Measurements from ENCODE around the gene NBL1.

Gene NBL1

DNA sequence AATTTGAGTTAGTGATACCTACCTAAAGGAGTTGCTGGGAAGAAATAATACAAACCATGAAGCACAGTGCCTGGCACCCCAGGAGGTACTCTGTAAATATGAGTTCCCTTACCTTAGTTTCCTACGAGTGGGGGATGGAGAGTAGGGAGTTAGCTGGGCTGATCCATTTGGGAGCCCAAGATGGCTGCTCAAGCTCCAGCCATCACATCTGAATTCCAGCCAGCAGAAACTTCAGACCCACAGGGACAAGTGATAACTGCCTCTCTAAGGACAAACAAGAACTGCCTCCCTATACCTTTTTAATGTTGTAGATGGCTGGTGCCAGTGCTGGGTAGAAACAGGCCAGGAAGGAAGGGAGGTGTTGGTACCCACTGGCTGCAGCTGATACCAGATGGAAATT is 43.3 kb downstream of the NBL1 start:
- H3K36me3 ChIP-seq (ENCODE audit: insufficient read depth, low read length), result no peaks in the 10 kb centered on the region
- no peaks in the 10 kb centered on the region for H3K9me3 ChIP-seq (ENCODE audit: low read depth, low read length)
- no peak overlapping the region for H3K9ac ChIP-seq (ENCODE audit: insufficient read length)
- no peak for TF ChIP-seq FOXP2 (optimal IDR thresholded peaks at IDR 0.05; ENCODE audit: control extremely low read depth, extremely low read length, insufficient read depth)
- TF ChIP-seq EZH2 (IDR thresholded peaks at IDR 0.05), result no peak
- TF ChIP-seq POLR2AphosphoS5 (IDR thresholded peaks at IDR 0.05; ENCODE audit: borderline replicate concordance, low read depth, low read length), result no peak
- no peak overlapping the region for H3K4me3 ChIP-seq
- H3K27ac ChIP-seq, result no peak overlapping the region
- no peak for DNase-seq (ENCODE audit: low read depth, low spot score)

GRCh38 chr1:19688041-19688842 is 44.1 kb downstream of the NBL1 start:
- DNase-seq (ENCODE audit: low read depth, low spot score), result no peak
- TF ChIP-seq EZH2 (IDR thresholded peaks at IDR 0.05) (no peak), POLR2AphosphoS5 (IDR thresholded peaks at IDR 0.05; ENCODE audit: borderline replicate concordance, low read depth, low read length) (no peak), FOXP2 (optimal IDR thresholded peaks at IDR 0.05; ENCODE audit: control extremely low read depth, extremely low read length, insufficient read depth) (no peak)
- Histone ChIP-seq H3K36me3 (ENCODE audit: insufficient read depth, low read length) (no peaks in the 10 kb centered on the region), H3K4me3 (no peak overlapping the region), H3K9me3 (ENCODE audit: low read depth, low read length) (no peaks in the 10 kb centered on the region), H3K9ac (ENCODE audit: insufficient read length) (no peak overlapping the region), H3K27ac (no peak overlapping the region)

GRCh38 chr1:19689085-19689757 is 45.1 kb downstream of the NBL1 start:
- no peaks in the 10 kb centered on the region for H3K9me3 ChIP-seq (ENCODE audit: low read depth, low read length)
- no peak for DNase-seq (ENCODE audit: low read depth, low spot score)
- no peak overlapping the region for H3K9ac ChIP-seq (ENCODE audit: insufficient read length)
- H3K4me3 ChIP-seq, result no peak overlapping the region
- H3K36me3 ChIP-seq (ENCODE audit: insufficient read depth, low read length), result no peaks in the 10 kb centered on the region
- no peak overlapping the region for H3K27ac ChIP-seq
- no peak for TF ChIP-seq EZH2 (IDR thresholded peaks at IDR 0.05)
- TF ChIP-seq POLR2AphosphoS5 (IDR thresholded peaks at IDR 0.05; ENCODE audit: borderline replicate concordance, low read depth, low read length), result no peak
- TF ChIP-seq FOXP2 (optimal IDR thresholded peaks at IDR 0.05; ENCODE audit: control extremely low read depth, extremely low read length, insufficient read depth), result no peak

DNA sequence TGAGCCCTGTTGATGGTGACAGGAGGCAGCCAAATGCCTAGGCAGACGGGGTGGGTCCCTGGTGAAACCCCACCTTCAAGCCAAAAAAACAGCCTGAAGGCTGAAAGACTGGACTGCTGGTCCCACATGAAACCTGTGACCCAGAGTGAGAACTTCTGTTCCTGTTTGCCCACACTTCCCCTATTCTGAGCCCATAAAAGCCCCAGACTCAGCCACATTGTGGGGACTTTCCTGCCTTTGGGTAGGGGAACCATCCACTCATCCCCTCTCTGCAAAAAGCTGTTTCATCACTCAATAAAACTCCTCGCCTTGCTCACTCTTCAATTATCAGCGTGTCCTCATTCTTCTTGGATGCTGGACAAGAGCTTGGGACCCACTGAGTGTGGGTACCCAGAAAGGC is 45.7 kb downstream of the NBL1 start:
- no peaks in the 10 kb centered on the region for H3K36me3 ChIP-seq (ENCODE audit: insufficient read depth, low read length)
- TF ChIP-seq FOXP2 (optimal IDR thresholded peaks at IDR 0.05; ENCODE audit: control extremely low read depth, extremely low read length, insufficient read depth) (no peak), EZH2 (IDR thresholded peaks at IDR 0.05) (no peak), POLR2AphosphoS5 (IDR thresholded peaks at IDR 0.05; ENCODE audit: borderline replicate concordance, low read depth, low read length) (no peak)
- no peak overlapping the region for H3K4me3 ChIP-seq
- no peak overlapping the region for H3K9ac ChIP-seq (ENCODE audit: insufficient read length)
- no peak overlapping the region for H3K27ac ChIP-seq
- H3K9me3 ChIP-seq (ENCODE audit: low read depth, low read length), result no peaks in the 10 kb centered on the region
- DNase-seq (ENCODE audit: low read depth, low spot score), result no peak

GRCh38 chr1:19690342-19690741 is 46.2 kb downstream of the NBL1 start:
- DNase-seq (ENCODE audit: low read depth, low spot score), result no peak
- Histone ChIP-seq H3K9me3 (ENCODE audit: low read depth, low read length) (no peaks in the 10 kb centered on the region), H3K4me3 (no peak overlapping the region), H3K36me3 (ENCODE audit: insufficient read depth, low read length) (no peaks in the 10 kb centered on the region), H3K27ac (no peak overlapping the region), H3K9ac (ENCODE audit: insufficient read length) (no peak overlapping the region)
- TF ChIP-seq EZH2 (IDR thresholded peaks at IDR 0.05), result no peak
- TF ChIP-seq POLR2AphosphoS5 (IDR thresholded peaks at IDR 0.05; ENCODE audit: borderline replicate concordance, low read depth, low read length), result no peak
- TF ChIP-seq FOXP2 (optimal IDR thresholded peaks at IDR 0.05; ENCODE audit: control extremely low read depth, extremely low read length, insufficient read depth), result no peak

GRCh38 chr1:19694298-19694697 is 50.2 kb downstream of the NBL1 start:
- TF ChIP-seq FOXP2 (optimal IDR thresholded peaks at IDR 0.05; ENCODE audit: control extremely low read depth, extremely low read length, insufficient read depth) (no peak), EZH2 (IDR thresholded peaks at IDR 0.05) (no peak), POLR2AphosphoS5 (IDR thresholded peaks at IDR 0.05; ENCODE audit: borderline replicate concordance, low read depth, low read length) (no peak)
- no peak for DNase-seq (ENCODE audit: low read depth, low spot score)
- Histone ChIP-seq H3K4me3 (no peak overlapping the region), H3K36me3 (ENCODE audit: insufficient read depth, low read length) (no peaks in the 10 kb centered on the region), H3K27ac (no peak overlapping the region), H3K9ac (ENCODE audit: insufficient read length) (no peak overlapping the region), H3K9me3 (ENCODE audit: low read depth, low read length) (no peaks in the 10 kb centered on the region)

DNA sequence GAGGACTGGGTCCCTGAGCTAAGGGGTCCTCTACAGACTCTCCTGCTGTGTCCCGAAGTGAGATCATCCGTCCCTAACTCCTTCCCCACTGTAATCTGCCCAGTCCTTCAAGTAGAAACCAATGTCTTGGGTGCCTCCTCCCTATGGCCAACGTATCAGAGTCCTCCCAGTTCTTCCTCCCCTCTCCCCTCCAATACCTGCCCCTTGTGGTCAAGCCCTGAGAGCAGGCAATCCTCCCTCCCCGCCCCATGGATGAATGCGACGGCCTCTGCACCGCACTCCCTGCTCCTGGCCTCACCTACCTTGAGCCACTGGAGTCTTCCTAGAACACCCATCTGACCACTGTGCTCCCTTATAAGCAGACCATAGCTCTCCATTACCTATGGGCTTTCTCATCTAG is 51.7 kb downstream of the NBL1 start:
- Histone ChIP-seq H3K36me3 (ENCODE audit: insufficient read depth, low read length) (no peaks in the 10 kb centered on the region), H3K27ac (no peak overlapping the region), H3K4me3 (no peak overlapping the region), H3K9ac (ENCODE audit: insufficient read length) (no peak overlapping the region), H3K9me3 (ENCODE audit: low read depth, low read length) (no peaks in the 10 kb centered on the region)
- no peak for DNase-seq (ENCODE audit: low read depth, low spot score)
- TF ChIP-seq EZH2 (IDR thresholded peaks at IDR 0.05) (no peak), FOXP2 (optimal IDR thresholded peaks at IDR 0.05; ENCODE audit: control extremely low read depth, extremely low read length, insufficient read depth) (no peak), POLR2AphosphoS5 (IDR thresholded peaks at IDR 0.05; ENCODE audit: borderline replicate concordance, low read depth, low read length) (no peak)

GRCh38 chr1:19696820-19697219 is 52.7 kb downstream of the NBL1 start:
- no peak overlapping the region for H3K27ac ChIP-seq
- TF ChIP-seq FOXP2 (optimal IDR thresholded peaks at IDR 0.05; ENCODE audit: control extremely low read depth, extremely low read length, insufficient read depth) (no peak), EZH2 (IDR thresholded peaks at IDR 0.05) (no peak), POLR2AphosphoS5 (IDR thresholded peaks at IDR 0.05; ENCODE audit: borderline replicate concordance, low read depth, low read length) (no peak)
- no peak overlapping the region for H3K4me3 ChIP-seq
- no peak for DNase-seq (ENCODE audit: low read depth, low spot score)
- no peaks in the 10 kb centered on the region for H3K36me3 ChIP-seq (ENCODE audit: insufficient read depth, low read length)
- no peak overlapping the region for H3K9ac ChIP-seq (ENCODE audit: insufficient read length)
- no peaks in the 10 kb centered on the region for H3K9me3 ChIP-seq (ENCODE audit: low read depth, low read length)

Data from SK-N-MC (cell line).